Umbilical cord (tissue), 2 donors: ENCODE measurements around the gene TAF8. TPM values are rescaled to one million over a fixed set of nuclear protein-coding genes. Genes with fewer than 3 reads are reported as not detected.

Experiments used
- DNase-seq: peaks from one replicate; pipeline ENCODE4 v3.0.0-alpha.2; 2015; ENCODE audit warnings: low spot score
- total RNA-seq: library from RNA; depleted of rRNA; stranded (reverse); fragments of >200 nt; gene quantifications from one replicate; pipeline ENCODE4 v1.2.3, GENCODE V29; 2014; ENCODE audit warnings: low replicate concordance; ENCODE audit not compliant: insufficient read depth

TAF8 gene
- total RNA-seq, 1 donor from 2014 or later, result 16.4 TPM

GRCh38 chr6:42059743-42060142, 9.4 kb downstream of the TAF8 start:
- DNase-seq, result no peak

GRCh38 chr6:42066156-42066675, 15.9 kb downstream of the TAF8 start:
- DNase-seq, result no peak

- DNase-seq, result no peak
These were observed 17.8 kb downstream of the TAF8 start for GRCh38 chr6:42068173-42068572.

GRCh38 chr6:42068872-42069522, 18.7 kb downstream of the TAF8 start:
- DNase-seq, result no peak

DNA sequence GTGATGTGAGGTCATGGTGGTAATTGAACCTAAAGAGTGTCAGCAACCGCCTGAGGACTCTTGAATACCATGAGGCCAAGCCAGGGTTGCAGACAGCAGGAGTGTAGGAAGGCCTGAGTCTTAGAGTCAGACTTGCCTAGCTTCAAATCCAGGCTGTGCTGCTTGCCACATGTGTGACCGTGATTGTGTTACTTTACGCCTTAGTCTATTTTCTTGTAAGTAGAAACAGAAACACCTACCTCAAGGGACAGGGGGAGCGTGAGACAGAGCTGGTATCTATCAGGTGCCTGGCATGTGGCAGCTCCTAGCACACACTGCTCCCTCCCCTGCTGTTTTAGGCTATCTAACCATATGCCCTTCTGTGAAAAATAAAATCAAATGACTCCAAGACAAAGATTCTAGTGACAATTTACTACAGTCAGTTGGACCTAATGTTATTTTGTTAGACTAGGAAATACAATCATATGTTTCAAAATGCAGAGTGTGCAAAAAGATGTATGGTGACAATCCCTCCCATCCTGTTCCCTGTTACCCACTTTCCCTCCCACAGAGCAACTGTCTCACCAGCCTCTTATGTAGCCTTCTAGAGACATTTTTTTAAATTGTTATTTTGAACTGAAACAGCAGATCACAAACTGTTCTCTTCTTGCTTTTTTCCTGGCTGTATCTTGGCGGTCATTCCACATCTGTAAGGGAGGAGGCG, 21.7 kb downstream of the TAF8 start:
- no peak for DNase-seq

DNA sequence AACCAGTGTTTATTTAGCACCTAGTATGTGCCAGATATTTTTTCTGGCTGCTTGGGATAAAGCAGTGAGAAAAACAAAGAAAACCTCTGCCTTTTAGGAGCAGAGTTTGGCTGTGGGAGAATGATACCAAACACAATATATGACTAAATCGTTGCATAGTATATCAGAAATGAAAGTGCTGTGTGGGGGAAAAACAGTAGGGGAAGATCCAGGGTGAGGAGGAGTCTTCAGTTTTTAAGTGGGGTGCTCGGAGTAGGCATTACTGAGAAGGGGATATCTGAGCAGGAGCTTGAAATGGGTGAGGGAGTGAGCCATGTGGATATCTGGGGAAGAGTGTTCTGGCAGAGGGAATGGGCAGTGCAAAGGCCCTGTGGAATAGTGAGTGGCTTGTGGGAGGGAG, 23.0 kb downstream of the TAF8 start:
- no peak for DNase-seq

DNA sequence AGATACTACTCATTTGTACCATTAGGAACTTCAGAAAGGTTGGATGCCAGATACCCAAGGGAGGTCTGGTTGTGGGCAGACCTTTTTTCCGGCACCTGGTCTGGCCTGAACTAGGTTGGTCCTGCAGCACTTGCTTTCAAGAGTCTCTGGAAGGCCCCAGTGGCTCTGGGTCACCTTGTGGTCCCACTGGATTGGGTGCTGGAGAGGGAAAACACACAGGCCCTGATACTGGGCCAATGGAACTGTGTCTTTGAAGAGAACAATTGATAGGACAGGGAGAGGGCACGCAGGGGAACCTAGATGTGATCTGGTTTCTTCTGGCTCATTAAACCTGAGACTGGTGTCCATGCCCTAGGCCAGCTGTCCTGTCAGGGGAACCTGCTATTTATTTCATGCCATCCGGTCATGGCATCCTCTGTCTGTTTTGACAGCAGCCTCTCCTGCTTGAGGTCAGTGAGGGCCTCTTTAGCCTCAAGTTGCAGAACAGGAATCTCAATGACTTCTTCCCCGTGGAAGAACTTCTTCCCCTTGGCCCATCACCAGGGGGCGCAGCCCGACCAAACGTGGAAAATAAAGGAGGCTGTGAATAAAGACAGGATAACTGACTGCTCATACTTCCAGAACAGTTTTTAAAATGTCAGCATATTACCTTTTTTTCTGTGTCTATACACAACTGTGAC, 25.0 kb downstream of the TAF8 start:
- peak; percentile 75 for DNase-seq

DNA sequence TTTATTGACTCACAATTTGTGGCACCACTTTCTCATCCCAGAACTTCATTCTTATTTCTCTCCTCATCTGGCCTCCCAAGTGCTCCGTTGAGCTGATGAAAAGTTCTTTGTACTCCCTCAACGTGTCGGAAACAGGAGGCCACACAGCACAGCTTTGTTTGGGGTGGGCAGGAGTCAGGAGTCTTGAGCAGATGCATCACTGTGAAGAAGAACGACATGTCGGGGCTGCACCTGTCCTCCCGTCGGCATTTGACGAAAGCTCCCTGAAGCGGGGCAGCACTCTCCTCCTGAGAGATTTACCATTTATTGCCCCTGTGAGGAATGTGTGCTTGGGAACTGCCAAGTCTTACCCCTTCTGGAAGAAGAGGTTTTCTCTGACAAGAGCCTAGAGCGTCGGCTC, 28.1 kb downstream of the TAF8 start:
- no peak for DNase-seq

GRCh38 chr6:42079941-42080464, 29.7 kb downstream of the TAF8 start:
- DNase-seq, result no peak

- DNase-seq, result no peak
These were observed 33.2 kb downstream of the TAF8 start for GRCh38 chr6:42083530-42083929.

DNA sequence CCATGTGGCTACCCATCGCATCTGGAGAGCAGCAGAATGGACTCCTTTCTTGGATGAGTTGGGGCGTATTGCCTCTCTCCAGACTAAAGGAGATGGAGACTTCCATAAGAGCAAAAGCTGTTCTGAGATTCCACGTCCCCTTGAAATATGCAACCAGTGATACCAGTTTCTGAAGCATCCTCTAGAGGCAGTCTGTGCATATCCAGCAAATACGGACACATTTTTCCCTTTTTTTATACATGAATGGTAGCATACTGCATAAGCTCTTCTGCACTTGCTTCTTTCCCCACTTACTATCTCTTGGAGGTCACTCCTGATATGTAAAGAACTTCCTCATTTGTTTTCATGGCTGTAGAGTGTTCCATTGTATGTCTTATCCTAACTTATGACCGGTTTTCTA, 34.6 kb downstream of the TAF8 start:
- peak; percentile 39 for DNase-seq

- no peak for DNase-seq
These were observed 36.0 kb downstream of the TAF8 start for GRCh38 chr6:42086046-42087035.

- no peak for DNase-seq
These were observed 37.8 kb downstream of the TAF8 start for GRCh38 chr6:42088101-42088591.

- no peak for DNase-seq
These were observed 40.7 kb downstream of the TAF8 start for GRCh38 chr6:42090819-42091717.

DNA sequence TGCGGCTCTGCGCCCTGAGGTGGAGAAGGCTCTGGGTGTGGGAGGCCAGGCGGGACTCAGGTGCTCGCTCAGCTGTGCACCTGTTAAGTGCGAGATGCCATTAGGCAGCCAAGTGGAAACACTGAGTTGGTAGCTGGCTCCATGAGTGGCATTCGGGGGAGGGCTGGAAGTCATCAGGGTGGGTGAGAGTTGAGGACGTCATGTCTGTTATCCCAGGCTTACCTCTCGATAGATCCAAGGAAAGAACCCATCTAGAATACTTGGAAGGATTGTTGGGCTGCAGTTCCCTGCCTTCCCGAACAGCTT, 41.3 kb downstream of the TAF8 start:
- DNase-seq, result no peak

- no peak for DNase-seq
These were observed 43.4 kb downstream of the TAF8 start for GRCh38 chr6:42093582-42094329.

DNA sequence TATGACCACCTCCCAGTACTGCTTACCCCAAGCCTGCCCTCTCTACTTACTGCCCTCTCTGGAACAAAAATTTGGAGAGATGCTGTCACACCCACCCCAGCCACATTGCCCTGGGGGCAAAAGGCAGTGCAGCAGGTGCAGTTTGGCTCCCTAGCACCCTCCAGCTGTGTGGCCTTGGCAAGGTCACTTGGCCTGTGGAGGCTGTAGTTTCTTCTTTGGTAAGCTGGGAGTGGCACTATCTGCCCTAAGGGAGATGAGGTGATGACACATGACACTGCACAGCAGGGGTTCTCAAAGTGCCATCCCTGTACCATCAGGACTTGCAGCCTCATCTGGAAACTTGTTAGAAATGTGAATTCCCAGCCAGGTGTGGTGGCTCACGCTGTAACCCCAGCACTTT, 44.8 kb downstream of the TAF8 start:
- DNase-seq, result no peak

GRCh38 chr6:42095776-42096541, 45.6 kb downstream of the TAF8 start:
- no peak for DNase-seq
